Stimulated activated naive CD4-positive, alpha-beta T cell treated with Interleukin-2 at 50 U/mL for 16 hours (primary cell): Measurements from ENCODE around the gene NSG2.

Experiments used
- DNase-seq: peaks from one replicate; lab custom pipeline; 2025; lab: John Stamatoyannopoulos, UW

Gene NSG2

DNA sequence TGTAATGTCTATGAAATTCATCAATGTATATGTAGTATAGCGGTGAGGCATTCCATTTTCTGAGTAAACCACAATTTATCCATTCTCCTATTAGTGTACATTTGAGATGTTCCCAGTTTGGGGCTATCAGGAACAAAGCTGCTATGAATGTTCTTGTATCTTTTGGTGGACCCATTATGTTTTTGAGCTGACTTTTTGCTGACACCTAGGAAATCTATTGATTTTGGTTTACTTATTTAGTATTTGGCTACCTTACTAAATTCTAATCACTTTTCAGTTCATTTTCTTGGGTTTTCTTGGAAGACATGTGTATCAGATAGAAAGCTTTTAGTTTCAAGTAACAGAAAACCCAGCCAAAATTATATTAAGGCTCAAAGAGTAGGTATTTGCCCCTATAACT is 13.7 kb downstream of the NSG2 start:
- DNase-seq = no peak

DNA sequence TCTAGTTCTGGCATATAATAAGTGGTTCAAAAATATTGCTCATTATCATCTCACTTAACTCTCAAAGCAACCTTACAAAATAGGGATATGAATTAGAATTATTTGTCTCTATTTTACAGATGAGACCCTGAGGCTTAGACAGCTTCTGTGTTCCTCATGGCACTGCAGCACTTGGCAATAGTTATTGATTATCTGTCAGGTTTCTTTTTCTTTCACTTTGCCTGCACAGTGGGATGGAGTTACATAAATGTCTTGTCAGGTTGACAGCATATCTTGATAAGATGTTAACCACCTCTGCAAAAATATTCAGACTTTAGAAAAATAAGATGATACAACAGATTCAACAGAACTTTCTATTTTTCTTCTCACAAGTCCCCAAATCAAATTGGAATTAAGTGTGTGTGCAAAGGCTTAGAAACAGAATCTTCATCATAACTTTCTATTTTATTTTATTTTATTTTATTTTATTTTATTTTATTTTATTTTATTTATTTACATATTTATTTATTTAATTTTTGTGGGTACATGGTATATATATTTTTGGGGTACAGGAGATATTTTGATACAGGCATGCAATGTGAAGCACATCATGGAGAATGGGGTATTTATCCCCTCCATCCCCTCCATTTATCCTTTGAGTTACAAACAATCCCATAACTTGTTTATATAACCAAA is 17.7 kb downstream of the NSG2 start:
- no peak for DNase-seq

DNA sequence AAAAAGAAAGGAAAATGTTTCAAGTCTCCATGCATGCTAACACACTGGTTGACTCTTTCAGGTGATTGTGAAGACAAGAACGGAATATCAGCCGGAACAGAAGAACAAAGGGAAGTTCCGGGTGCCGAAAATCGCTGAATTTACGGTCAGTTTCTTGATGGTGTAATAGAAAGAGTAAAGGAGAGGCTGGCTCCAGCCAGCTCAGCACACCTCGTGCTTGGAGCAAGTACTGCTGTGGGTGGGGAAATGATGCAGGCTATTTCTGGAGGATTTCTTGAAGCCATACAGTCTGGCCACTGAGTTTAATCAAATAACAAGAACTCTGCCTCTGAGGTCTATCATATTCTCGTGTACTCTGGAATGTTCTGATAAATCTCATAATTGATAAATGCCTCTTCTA is 18.7 kb downstream of the NSG2 start:
- DNase-seq = no peak

DNA sequence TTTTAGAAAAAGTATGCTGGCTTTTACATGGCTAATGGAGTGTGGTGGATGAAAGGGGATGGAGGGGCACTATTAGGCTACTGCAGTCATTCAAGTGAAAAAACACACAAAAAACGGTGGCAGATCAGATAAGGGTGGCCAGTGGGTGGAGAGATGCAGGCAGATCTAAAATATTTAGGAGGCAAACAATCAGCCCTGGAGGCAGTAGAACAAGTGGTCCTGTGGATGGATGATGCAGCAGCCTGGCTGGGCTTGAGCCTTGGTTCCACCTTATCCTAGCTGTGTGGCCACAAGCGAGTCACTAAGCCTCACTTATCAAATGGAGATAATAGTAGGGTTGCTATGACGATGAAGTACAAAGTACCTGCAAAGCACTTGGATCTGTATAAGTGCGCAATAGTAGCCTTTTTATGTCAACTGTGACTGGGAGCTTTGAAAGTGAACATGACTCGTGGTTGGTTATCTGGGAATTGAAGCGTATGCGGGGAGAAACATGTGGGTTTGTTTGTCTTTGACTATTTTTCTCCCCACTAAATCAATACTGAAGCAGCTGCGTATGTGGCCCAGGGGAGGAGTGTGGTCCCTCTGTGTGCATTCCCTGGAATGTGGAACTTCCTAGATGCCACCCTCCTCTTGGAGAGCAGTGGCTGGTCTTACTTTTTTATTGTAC is 20.2 kb downstream of the NSG2 start:
- no peak for DNase-seq

- no peak for DNase-seq
Observed at GRCh38 chr5:174067499-174067898, 22.0 kb downstream of the NSG2 start.

GRCh38 chr5:174071484-174071883 is 26.0 kb downstream of the NSG2 start:
- no peak for DNase-seq

DNA sequence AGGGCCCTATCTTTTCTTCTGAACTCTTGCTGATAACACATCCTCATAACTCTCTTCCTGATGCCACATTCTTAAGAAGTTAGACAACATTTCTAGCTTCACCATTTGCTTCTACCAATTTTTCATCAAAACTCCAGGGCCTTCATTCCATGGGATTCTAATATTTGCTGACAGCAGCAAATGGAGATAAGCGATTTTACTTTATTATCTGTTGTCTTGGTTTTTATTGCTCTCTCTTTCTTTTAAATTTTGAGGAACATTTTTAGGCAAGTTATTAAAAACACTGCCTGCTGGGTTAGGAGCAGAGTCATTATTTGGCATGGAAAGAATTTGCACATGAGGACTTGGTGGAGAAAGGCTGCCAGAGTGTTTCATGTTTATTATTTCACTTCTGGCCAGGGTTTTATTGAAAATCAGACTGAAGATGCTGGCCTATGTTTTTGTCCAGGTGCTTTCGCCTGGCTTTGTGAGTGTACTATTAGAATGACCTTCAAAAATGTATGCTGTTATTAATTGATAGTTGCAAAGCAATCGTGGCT is 27.7 kb downstream of the NSG2 start:
- DNase-seq = no peak

DNA sequence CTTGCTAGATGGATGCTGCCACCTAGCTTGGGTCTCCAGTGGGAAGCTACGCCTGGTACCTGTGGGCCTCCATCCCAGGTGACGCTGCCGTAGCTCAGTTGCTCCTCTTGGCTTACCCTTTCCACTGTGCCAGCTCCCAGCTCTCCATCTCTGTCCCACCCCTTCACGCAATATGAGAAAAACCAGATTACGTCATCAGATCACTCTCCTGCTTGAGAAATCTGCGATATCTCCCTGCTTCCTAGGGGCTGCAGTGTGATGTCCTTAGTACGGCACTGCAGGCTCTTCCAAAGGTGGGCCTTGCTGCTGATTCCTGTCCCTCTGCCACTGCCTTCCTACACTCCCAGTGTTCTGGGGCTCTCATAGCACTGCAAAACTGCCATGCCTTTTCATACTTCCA is 28.9 kb downstream of the NSG2 start:
- DNase-seq = no peak

DNA sequence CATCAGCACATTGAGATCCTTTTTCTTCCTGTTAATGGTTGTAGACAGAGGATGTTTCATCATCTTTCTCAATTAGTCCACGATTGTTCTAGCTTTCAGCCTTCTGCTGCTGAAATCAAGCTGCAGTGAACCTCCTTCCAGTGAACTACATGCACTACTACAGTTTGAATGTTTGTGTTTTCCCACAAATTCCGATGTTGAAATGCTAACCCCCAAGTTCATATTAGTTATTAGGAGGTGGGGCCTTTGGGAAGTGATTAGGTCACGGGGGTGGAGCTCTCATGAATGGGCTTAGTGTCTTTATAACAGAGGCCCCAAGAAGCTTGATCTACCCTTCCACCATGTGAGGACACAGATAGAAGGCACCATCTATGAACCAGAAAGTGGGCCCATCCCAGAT is 32.9 kb downstream of the NSG2 start:
- no peak for DNase-seq

DNA sequence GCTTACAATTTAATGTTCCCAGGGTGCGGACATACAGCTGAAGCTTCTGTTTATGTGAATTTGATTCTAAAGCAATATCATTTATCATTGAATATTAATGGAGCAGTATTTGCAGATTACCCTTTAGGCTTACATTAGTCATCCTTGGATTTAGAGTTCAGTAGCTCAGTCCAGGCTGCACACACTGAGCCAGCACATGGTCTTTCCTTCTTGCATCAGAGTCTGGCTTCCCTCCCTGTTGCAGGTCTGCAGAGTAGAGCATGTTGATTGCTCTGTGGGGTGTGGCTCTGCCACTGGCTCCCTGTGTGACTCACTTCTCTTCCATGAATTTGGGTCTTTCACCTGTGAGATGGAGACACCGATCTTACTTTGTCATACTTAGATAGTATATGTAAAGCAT is 36.8 kb downstream of the NSG2 start:
- DNase-seq = no peak

GRCh38 chr5:174083056-174083827 is 37.7 kb downstream of the NSG2 start:
- no peak for DNase-seq

GRCh38 chr5:174084691-174085154 is 39.2 kb downstream of the NSG2 start:
- no peak for DNase-seq

DNA sequence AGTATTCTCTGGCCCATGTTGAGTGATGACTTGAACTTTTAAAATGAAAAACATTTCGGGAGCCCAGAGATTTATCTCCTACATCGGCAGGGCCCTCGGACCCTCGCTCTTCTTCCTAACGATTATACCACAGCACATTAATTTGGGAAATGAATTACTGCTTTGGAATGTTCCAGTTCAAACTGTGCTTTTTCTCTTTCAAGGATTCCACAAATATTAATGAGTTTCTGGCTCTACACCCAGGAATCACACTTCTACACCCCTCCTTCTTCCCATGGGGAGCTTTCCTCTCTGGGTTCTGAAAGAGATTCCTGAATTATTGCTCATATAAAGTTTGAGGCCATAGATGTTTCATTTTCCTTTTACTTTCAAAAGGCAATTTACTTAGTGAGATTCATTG is 41.2 kb downstream of the NSG2 start:
- DNase-seq = no peak

DNA sequence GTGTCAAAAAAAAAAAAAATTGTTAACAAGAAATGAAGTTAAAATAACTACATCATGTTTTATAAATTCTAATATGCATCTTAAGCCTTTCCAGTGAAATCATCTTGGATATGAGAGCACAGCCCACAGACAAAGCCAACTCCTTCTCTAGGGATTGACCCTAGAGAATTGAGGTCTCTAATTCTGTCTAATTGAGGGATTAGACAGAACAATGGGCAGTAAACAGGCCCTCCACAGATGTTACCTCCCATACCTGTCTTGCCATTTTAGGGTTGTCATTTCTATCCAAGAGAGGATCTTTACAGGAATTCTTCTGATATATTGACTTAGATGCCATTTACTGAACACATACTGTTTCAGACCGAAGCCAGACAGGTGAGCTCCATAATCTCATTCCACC is 42.3 kb downstream of the NSG2 start:
- DNase-seq = no peak

GRCh38 chr5:174090129-174090528 is 44.6 kb downstream of the NSG2 start:
- DNase-seq = no peak

DNA sequence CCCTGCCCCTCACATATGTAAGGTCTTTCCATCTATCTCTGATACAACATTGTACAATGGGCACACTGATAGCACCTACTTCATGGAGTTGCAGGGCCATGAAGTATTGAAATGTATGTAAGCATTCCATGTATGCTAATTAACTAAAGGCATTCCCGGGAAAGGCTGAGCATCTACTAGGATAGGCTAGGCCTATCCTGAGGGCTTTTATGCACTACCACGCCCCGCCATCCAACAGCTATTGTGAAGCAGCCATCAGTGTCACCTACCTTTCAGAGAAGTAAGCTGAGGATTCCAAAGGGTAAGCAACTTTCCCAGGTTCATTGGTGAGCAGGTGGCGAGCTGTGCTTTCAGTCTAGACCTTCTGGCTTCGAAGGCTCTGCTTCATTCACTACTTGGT is 47.6 kb downstream of the NSG2 start:
- no peak for DNase-seq

- DNase-seq = no peak
Observed at GRCh38 chr5:174094857-174095606, 49.5 kb downstream of the NSG2 start.

DNA sequence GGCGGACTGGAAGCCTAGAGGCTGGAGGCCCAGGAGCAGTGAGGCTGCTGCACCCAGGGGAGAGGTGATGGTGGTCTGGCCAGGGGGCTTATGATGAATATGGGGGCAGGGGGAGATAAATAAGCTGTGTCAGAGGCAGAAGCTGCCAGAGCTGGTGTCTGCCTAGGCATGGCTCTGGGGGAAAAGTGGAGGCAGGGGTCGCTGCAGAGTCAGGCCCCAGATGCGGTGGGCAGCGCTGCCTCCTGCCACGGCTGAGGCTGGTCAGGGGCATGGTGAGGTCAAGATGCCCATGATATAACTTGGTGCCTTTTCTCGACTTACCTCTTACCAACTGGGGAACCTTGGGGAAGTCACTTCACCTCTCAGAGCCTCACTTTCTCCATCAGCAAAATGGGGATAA is 51.1 kb downstream of the NSG2 start:
- DNase-seq = no peak

- DNase-seq = no peak
Observed at GRCh38 chr5:174097486-174098185, 52.1 kb downstream of the NSG2 start.

DNA sequence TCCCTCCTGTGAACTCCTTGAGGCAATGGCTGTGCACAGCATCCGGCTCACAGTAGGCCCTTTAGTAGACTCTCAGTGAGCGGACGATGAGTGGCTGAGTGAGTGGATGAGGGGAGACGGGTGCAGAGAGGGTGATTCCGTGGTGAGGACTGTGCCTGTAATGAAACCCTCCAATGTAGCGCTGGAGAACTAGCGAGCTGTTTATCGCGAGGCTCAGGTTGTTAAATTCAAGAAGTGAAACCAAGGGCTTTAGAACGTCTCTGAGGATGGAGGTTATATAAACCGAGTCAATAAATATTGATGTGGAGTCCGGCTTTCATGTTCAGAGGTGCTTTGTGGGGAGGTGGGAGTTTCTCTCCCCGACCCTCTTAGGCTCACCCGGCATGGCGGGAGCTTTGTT is 53.2 kb downstream of the NSG2 start:
- no peak for DNase-seq

DNA sequence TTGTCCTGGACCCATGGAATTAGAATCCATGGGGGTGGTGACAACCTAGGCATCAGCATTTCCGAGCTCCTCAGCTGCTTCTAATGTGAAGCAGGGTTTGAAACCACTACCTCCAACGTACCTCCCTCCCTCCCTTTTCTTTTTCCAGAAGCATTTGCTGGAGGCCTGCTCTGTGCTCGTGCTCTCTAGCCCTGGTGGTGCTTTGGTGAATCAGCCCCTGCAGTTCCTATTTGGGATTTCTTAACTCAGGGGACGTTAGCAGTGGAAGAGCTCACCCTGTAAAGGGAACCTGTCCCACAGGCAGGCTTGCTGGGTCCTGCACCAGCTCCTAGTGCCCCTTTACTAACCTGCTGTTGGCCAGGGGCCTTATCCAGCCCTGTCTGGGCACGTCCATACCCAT is 55.0 kb downstream of the NSG2 start:
- no peak for DNase-seq
